Measurements from ENCODE around the gene C4orf33.
"Not testable (repeated sequence)": the region's sequence is repeated elsewhere in the genome, so short reads cannot be mapped to it uniquely, and the experiment has no call there.

Gene C4orf33

GRCh38 chr4:129095811-129096454, at the start of gene C4orf33:
Gene C4orf33, plus strand, starts transcription at chr4:129096152. Its CDS starts 6,459 bp downstream, at chr4:129102611.
- peak; percentile 58 to 84 (median 79) for DNase-seq

DNA sequence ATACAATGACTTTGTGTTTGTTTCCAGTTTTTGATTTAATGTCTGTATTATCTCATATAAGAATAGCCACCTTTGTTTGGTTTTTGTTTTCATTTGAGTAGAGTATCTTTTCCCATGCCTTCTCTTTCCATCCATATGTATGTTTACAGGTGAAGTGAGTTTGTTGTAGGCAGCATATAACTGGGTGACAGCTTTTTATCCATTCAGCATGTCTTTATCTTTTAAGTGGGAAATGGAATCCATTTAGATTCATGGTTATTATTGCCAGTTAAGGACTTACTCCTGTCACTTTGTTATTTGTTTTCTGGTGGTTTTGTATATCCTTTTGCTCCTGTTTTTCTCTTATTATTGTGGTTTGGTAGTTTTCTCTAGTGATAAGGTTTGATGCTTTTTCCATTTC, 36.9 kb upstream of the C4orf33 start:
- no peak for DNase-seq

DNA sequence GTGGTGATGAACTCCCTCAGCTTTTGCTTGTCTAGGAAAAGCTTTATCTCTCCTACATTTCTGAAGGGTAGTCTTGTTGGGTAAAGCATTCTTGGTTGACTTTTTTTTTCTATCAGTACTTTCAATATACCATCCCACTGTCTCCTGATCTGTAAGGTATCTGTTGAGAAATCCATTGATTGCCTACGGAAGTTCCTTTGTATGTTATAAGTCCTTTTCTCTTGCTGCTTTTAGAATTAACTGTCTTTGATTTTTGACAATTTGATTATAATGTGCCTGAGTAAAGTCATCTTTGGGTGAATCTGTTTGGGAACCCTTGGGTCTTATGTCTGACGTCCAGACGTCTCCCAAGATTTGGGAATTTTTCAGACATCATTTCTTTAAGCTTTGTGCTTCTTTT, 33.4 kb upstream of the C4orf33 start:
- no peak for DNase-seq

- no peak for DNase-seq
Measured at GRCh38 chr4:129063640-129064039, 32.3 kb upstream of the C4orf33 start.

GRCh38 chr4:129064717-129065116, 31.2 kb upstream of the C4orf33 start:
- no peak for DNase-seq

GRCh38 chr4:129069537-129069936, 26.4 kb upstream of the C4orf33 start:
- not testable (repeated sequence) for DNase-seq

DNA sequence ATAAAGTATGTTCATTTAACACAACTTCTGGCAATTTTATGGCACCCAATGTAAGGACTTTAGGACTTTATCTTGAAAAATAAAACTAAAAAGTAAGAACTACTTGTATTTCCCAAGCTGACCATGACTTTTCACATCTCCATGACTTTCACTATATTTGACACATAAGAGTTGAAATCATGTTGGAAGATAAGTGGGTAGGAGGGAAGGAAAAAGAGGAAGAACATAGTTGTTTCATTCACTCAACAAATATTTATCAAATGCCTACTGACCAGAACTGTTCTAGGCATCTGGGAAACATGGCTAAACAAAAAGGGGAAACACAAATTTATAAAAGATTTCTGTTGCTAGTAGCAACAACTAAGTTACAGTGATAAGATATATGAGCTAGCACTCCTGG, 18.6 kb upstream of the C4orf33 start:
- DNase-seq = no peak

DNA sequence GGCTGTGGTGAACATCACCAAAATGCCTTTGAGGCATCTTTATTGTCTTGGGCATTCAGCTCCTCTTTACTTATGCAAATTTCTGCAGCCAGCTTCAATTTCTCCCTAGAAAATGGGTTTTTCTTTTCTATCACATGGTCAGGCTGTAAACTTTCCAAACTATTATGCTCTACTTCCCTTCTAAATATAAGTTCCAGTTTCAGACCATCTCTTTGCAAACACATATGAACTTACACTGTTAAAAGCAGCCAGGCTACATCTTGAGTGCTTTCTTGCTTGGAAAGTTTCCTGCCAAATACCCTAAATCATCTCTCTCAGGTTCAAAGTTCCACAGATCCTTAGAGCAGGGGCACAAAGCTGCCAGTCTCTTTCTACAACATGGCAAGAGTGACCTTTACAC, 15.8 kb upstream of the C4orf33 start:
- no peak for DNase-seq

DNA sequence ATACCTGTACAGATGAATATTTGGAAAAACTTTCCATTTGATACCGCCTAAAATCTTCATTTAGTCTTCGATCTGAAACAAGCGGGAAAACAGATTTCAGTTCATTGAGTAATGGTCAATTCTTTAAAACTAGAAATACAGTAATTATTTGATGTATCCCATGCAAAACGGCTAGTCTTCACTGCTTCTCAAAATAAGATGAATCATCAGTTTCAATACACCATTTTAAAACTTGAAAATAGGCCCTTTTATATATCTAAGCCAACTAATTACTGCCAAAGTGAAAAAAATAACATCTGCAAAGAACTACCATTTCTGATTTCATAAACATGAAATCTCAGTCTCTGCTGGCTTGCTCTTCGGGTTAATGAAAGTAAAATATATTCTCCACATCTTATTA, 13.7 kb upstream of the C4orf33 start:
- DNase-seq = no peak

- no peak for DNase-seq
Measured at GRCh38 chr4:129085472-129085871, 10.5 kb upstream of the C4orf33 start.

GRCh38 chr4:129087516-129087915, 8.4 kb upstream of the C4orf33 start:
- DNase-seq = no peak

GRCh38 chr4:129092631-129093190, 3.2 kb upstream of the C4orf33 start:
- DNase-seq = peak in 2 of 3 experiments; percentile 34 to 73

- peak; percentile 93 to 98 (median 94) for DNase-seq
Measured at GRCh38 chr4:129093191-129093920, 2.6 kb upstream of the C4orf33 start, which contains the start of gene SCLT1. Gene SCLT1, minus strand, starts transcription at chr4:129093539. Its CDS starts 436 bp downstream, at chr4:129093103.

DNA sequence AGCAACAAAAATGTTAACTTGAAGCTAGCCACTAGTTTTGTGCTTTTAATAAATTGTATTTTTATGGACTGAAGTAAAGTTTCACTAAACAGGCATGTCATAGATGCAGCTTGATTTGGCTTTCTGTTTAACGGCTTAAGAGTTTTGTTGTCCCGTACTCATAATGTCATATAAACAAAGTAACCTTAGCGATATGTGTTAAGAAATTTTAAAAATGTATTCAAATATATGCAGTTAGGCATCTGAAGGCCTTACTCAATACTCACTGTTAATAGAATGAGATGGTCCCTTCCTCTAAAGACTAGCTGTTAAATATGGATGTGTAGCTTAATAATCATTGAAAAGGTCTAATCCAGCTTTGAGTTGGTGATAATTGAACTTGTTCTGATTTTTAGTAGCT, 1.6 kb upstream of the C4orf33 start:
- no peak for DNase-seq

DNA sequence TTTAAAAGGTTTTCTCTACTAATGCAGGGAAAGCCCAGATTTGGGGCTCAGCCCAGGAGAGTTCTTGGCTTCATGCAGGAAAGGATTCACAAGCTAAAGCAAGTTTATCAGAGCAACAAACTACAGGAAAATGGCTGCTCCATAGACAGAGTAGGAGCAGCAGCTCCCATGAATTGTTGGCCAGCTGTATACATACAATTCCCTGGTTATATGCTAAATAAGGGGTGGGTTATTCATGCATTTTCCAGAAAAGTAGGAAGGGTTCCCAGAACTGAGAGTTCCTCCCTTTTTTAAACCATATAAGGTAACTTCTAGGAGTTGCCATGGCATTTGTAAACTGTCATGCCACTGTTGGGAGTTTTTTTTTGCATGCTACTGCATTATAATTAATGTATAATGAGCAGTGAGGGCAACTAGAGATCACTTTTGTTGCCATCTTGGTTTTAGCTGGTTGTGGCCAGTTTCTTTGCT, 2.6 kb downstream of the C4orf33 start:
- DNase-seq = no peak

DNA sequence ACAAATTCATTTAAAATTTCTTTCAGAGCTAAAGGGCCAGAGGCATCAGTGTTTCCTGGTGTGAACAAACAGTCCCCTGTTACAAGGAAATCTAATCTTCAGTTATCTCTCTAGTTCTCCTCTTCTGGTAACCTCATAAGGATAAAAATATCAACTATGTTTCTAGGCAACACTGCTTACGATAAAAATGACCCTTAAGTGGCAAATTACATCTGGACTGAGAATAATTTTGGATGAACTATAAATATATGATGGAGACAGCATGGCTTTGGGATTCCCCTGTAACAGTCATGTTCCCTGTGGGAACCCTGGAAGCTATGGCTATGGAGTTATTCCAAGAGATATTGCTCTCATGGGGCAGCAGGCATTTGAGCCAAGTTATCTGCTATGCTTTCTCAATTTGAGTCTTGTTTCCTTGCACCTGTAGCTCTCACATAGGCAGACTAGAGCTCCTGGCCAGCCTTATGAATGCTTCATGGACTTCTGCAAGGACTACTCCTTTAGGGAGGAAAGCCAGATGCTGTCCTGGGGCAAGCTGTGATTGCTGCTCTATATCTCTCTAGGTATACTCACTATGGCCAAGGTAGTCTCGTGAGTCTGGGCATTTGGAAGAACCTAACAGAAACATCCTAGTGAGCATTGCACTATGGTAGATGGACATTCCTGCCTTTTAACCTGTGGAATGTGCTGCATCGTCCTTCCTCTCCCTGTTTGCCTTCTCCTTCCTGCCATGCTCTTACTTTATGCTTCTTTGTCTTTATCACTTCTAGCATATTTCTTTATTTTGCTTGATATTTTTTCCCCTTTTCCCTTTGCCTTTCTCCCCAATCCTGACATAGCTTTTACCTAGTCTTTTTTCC, 14.2 kb downstream of the C4orf33 start:
- no peak for DNase-seq

GRCh38 chr4:129110931-129111330, 15.0 kb downstream of the C4orf33 start:
- no peak for DNase-seq

DNA sequence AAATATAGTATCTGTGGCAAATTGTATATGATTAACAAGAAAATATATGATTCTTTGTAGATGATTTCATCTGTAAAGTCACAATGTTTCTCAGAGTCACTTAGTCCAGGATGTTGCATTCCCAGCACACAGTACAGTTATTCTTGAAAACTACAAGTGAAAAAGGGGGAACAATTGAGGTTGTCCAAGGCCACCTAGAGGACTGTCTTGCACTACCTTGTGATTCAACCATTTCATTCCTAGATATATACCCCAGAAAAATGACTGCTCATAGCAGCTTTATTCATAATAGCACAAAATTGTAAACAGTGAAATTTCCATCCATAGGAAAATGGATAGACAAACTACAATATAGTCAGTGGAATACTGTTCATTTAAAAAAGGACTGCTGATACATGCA, 16.0 kb downstream of the C4orf33 start:
- no peak for DNase-seq

DNA sequence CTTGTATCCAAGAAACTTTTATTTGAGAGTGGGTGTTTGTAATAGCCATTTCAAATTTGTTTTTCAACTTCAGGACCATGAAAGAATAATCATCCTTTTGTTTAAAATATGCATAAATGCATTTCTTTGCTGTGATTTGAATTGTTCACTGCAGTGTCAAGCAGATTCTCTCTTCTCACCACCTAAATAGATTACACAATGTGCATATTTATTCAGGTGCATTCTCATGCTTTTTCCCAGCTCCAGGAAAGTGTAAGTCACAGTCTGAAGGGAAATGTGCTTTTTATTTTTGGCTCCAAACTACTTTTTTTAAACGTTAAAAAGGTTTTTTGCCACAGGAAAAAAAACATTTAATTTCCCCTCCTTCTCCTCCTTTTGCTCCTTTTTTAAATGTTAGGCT, 17.5 kb downstream of the C4orf33 start:
- DNase-seq = no peak

DNA sequence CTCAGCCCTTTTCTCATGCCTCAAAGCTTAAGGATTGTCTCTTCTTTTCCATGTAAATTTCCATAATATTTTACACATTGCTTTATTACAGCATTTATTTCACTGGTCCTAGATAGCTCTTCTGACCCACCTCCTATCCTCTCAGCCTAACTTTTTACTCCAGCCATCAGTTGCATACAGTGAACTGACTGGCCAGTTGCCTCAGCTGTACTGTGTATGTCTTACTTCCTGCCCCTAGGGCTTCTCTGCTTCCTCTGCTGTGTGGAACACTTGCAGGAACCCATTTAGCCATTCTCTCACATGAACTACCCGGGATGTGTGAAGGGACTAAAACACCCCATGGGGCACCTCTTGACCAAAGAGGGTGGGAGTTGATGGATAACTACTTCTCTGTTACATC, 18.0 kb downstream of the C4orf33 start:
- peak in 1 of 3 experiments; percentile 5 for DNase-seq

- DNase-seq = no peak
Measured at GRCh38 chr4:129117705-129118104, 21.8 kb downstream of the C4orf33 start.

DNA sequence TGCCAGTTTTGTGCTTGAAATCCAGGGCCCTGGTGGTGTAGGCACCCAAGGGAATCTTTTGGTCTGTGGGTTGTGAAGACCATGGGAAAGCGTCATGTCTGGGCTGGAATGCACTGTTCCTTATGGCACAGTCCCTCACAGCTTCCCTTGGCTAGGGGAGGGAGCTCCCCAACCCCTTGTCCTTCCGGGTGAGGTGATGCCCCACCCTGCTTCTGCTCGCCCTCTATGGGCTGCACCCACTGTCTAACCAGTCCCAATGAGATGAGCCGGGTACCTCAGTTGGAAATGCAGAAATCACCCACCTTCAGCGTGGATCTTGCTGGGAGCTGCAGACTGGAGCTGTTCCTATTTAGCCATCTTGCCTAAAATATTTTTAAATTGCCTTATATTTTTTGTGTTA, 30.7 kb downstream of the C4orf33 start:
- not testable (repeated sequence) for DNase-seq

GRCh38 chr4:129129143-129129542, 33.2 kb downstream of the C4orf33 start:
- no peak for DNase-seq
